ENCODE results near the gene STAU1.

GRCh38 chr20:49112596-49113274 lies 75.4 kb downstream of the STAU1 start:
- TF ChIP-seq, protein P1, sequence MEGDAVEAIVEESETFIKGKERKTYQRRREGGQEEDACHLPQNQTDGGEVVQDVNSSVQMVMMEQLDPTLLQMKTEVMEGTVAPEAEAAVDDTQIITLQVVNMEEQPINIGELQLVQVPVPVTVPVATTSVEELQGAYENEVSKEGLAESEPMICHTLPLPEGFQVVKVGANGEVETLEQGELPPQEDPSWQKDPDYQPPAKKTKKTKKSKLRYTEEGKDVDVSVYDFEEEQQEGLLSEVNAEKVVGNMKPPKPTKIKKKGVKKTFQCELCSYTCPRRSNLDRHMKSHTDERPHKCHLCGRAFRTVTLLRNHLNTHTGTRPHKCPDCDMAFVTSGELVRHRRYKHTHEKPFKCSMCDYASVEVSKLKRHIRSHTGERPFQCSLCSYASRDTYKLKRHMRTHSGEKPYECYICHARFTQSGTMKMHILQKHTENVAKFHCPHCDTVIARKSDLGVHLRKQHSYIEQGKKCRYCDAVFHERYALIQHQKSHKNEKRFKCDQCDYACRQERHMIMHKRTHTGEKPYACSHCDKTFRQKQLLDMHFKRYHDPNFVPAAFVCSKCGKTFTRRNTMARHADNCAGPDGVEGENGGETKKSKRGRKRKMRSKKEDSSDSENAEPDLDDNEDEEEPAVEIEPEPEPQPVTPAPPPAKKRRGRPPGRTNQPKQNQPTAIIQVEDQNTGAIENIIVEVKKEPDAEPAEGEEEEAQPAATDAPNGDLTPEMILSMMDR (IDR thresholded peaks at IDR 0.05): no peak
- TF ChIP-seq ZFX (IDR thresholded peaks at IDR 0.05; ENCODE audit: borderline replicate concordance): no peak

Measured in 22Rv1 (cell line).